Colonic mucosa (tissue), 4 donors: ENCODE results near the gene SLC16A6. TPM values are rescaled to one million over a fixed set of nuclear protein-coding genes. Genes with fewer than 3 reads are reported as not detected.

ENCODE experiments used
- DNase-seq: peaks from one replicate; pipeline ENCODE4 v3.0.0-alpha.2; 2020
- H3K27ac ChIP-seq: fragments of 200-600 bp; one replicate; pipeline ENCODE4 v1.8.0; 2021
- H3K27me3 ChIP-seq: fragments of 200-600 bp; one replicate; pipeline ENCODE4 v1.8.0; 2021
- H3K36me3 ChIP-seq: fragments of 200-600 bp; one replicate; pipeline ENCODE4 v1.8.0; 2021
- H3K4me1 ChIP-seq: fragments of 200-600 bp; one replicate; pipeline ENCODE4 v1.8.0; 2021; ENCODE audit warnings: mild to moderate bottlenecking
- H3K4me3 ChIP-seq: fragments of 200-600 bp; one replicate; pipeline ENCODE4 v1.8.0; 2021
- H3K9ac ChIP-seq, 2 donors: one replicate each; pipeline ENCODE4 v1.7.0; 2013; ENCODE audit warnings: control low read depth in 2 of 2, low read depth in 2 of 2, low read length in 2 of 2
- H3K9me3 ChIP-seq: fragments of 200-600 bp; one replicate; pipeline ENCODE4 v1.8.0; 2021
- CTCF ChIP-seq: fragments of 200-600 bp; IDR thresholded peaks from one replicate; pipeline ENCODE4 v1.8.0; 2022; ENCODE audit warnings: antibody characterized with exemption, mild to moderate bottlenecking
- intact Hi-C: fragments of 100-400 bp; cut with DNase I; formaldehyde crosslinking; loops from one replicate; pipeline ENCODE4 v1.14.1; 2022
- total RNA-seq, 2 donors: library from RNA; stranded (reverse); fragmentation: NEBNext Ultra II Directional in 1 of 2; extraction: Animal tissue kit (Norgen Biotek cat#: 25700) in 1 of 2; gene quantifications; one replicate each; pipeline ENCODE4 v1.2.1, GENCODE V29; 2021
- donor health status: healthy.
- donor health status: DM: no; HTN: no; CAD: no.
- donor health status: DM: no; HTN: no; CAD: no.

SLC16A6 gene
- total RNA-seq, 2 donors from 2014 or later, result 0.15 to 0.19 TPM

DNA sequence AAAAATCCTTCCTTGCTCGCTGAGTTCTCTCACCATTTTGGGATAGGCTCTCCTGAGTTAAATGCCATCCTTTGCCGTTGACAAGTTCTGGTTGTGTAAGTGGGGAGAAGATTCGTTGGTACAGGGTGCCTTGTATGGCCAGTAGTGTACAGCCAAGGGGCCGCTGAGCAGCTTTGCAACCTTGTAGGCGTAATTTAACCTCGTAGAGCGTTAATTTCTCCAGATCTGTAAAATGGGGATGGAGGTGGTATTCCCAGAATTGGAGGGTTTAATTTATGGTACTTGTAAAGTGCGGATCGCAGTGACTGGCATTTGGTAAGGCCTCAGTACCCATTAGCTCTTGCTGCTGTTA is 1.7 kb upstream of the SLC16A6 start:
- intact Hi-C loops, result no loop called here
- H3K9me3 ChIP-seq, result no peaks in the 10 kb centered on the region
- H3K27ac ChIP-seq, result peak overlapping the region; percentile 73
- peaks cover 8% of the 10 kb centered on the region for H3K4me1 ChIP-seq
- H3K27me3 ChIP-seq, result peaks cover 37% of the 10 kb centered on the region
- no peak for DNase-seq
- H3K36me3 ChIP-seq, result no peaks in the 10 kb centered on the region
- peak overlapping the region in 1 of 2 donors; percentile 62 for H3K9ac ChIP-seq
- peak overlapping the region; percentile 58 for H3K4me3 ChIP-seq
- TF ChIP-seq CTCF, result no peak

- Histone ChIP-seq H3K4me3 (peak overlapping the region; percentile 58), H3K4me1 (peaks cover 8% of the 10 kb centered on the region), H3K27me3 (peaks cover 37% of the 10 kb centered on the region), H3K9ac (peak overlapping the region; percentile 34 to 77), H3K36me3 (no peaks in the 10 kb centered on the region), H3K27ac (peak overlapping the region; percentile 73), H3K9me3 (no peaks in the 10 kb centered on the region)
- peak; percentile 74 for DNase-seq
- TF ChIP-seq CTCF, result no peak
- intact Hi-C loops, result no loop called here
Observed at GRCh38 chr17:68291836-68292688, 1.1 kb upstream of the SLC16A6 start.

DNA sequence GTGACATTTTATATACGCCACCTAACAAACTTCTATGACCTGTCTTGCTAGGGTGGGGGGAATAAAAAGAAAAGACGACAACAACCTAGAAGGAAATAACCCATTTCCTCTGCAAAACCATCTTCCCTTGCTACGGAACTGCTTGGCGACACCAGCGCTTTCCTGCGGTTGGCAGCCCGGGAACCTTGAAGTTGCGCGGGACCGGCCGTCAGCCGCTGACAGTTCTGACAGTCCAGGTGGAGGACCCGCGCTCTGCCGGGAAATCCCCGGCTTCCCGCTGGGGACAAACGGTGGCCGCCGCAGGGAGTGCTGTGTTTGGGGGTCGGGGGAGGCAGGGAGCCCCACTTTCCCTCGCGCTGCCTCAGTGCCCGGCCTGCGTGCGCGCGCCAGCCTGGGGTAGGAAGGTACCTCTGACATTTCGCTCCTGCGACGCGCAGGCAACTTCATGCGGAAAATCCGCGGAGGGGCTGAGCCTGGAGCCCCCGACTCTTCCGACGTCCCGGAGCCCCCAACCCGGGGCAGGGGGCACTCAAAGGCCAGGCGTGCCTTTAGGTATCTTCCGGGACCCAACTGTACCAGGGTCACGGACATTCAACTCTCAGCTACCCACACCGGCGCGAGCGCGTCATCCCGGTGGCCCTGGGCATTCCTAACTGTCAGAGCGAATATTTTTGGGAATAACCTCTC is 516 bp downstream of the SLC16A6 start:
- Histone ChIP-seq H3K36me3 (no peaks in the 10 kb centered on the region), H3K27ac (peak overlapping the region; percentile 73), H3K4me1 (peaks cover 8% of the 10 kb centered on the region), H3K9ac (peak overlapping the region; percentile 19 to 64), H3K27me3 (peaks cover 37% of the 10 kb centered on the region), H3K4me3 (peak overlapping the region; percentile 58), H3K9me3 (no peaks in the 10 kb centered on the region)
- intact Hi-C loops, result no loop called here
- DNase-seq, result peak; percentile 29
- no peak for TF ChIP-seq CTCF

DNA sequence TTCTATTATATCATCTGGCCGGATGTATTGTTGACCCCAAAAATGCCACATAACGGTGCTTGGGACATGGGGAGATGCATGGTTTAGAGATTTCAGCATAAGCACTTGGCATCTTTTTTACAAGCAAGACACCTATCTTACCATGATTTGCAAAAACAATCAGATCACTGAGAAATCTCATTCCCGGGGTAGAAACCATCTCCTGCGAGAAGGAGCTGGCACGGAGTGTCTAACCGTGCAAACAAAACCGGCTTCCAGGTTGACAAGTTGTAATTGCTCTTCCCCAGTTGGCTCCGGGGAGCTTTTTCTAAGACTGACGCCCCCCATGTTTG is 1.0 kb downstream of the SLC16A6 start:
- H3K4me3 ChIP-seq, result no peak overlapping the region
- H3K27ac ChIP-seq, result peak overlapping the region; percentile 73
- no peaks in the 10 kb centered on the region for H3K36me3 ChIP-seq
- DNase-seq, result no peak
- TF ChIP-seq CTCF, result no peak
- intact Hi-C loops, result no loop called here
- peaks cover 37% of the 10 kb centered on the region for H3K27me3 ChIP-seq
- peaks cover 8% of the 10 kb centered on the region for H3K4me1 ChIP-seq
- peak overlapping the region in 1 of 2 donors; percentile 64 for H3K9ac ChIP-seq
- H3K9me3 ChIP-seq, result no peaks in the 10 kb centered on the region

DNA sequence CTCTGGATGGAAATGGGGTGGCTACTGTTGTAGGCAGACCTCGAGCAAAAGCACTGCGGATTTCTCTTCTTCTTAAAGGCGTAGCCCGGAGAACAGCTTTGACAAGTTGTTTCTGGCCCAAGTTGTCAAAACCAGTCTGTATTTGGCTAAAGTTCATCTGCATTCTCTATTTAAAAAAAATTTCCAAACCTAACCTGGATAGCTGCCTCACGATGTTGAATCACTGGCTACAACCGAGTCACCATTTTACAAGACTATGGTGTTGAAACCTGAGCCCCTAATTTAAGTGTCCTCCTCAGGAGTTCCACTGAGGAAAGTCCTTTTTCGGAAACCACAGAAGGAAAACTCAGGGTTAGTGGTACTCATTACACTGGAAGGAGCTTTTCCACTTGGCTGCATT is 1.5 kb downstream of the SLC16A6 start:
- no peak for DNase-seq
- TF ChIP-seq CTCF, result no peak
- Histone ChIP-seq H3K9ac (no peak overlapping the region), H3K4me3 (no peak overlapping the region), H3K9me3 (no peaks in the 10 kb centered on the region), H3K36me3 (no peaks in the 10 kb centered on the region), H3K4me1 (peaks cover 8% of the 10 kb centered on the region), H3K27ac (no peak overlapping the region), H3K27me3 (peaks cover 37% of the 10 kb centered on the region)
- intact Hi-C loops, result no loop called here
